PC-9 (cell line): ENCODE results near the gene SH3TC1. TPM values are rescaled to one million over a fixed set of nuclear protein-coding genes. Genes with fewer than 3 reads are reported as not detected.

Source experiments
- BruUV-seq: library from RNA; stranded (reverse); fragments of 400-500 nt; replicated peaks from 2 replicates; lab custom pipeline; 2021; lab: Mats Ljungman, UMichigan
- CTCF ChIA-PET: fragments of 300-600 bp; sonication (Branson Sonifier 250); formaldehyde crosslinking; loops from one replicate; lab custom pipeline; 2022; ENCODE audit warnings: antibody characterized with exemption; lab: Charles Lee
- POLR2A ChIA-PET: fragments of 300-600 bp; sonication (Branson Sonifier 250); formaldehyde crosslinking; loops from one replicate; lab custom pipeline; 2022; ENCODE audit warnings: antibody characterized with exemption; ENCODE audit not compliant: unreplicated experiment; lab: Charles Lee
- DNase-seq, 2 experiments: peaks; one replicate each; pipeline versions ENCODE4 v3.0.0 to v3.0.0-alpha.2; 2015 to 2022; ENCODE audit warnings: mixed read lengths in 1 of 2
- H2AFZ ChIP-seq: fragments of 200-600 bp; sonication (generic); 2 replicates; pipeline ENCODE4 v1.8.1; 2017; ENCODE audit warnings: antibody characterized with exemption
- H3F3A ChIP-seq: fragments of 200-600 bp; sonication (generic); 2 replicates; pipeline ENCODE4 v1.8.1; 2017; ENCODE audit warnings: antibody characterized with exemption, mild to moderate bottlenecking, low read depth; ENCODE audit not compliant: insufficient read depth
- H3K27ac ChIP-seq: fragments of 200-600 bp; sonication (generic); 2 replicates; pipeline ENCODE4 v1.6.1; 2016; ENCODE audit warnings: mixed run types
- H3K27me3 ChIP-seq: fragments of 200-600 bp; sonication (generic); 2 replicates; pipeline ENCODE4 v1.6.1; 2016; ENCODE audit warnings: low read depth, mixed run types; ENCODE audit not compliant: insufficient read depth
- H3K36me3 ChIP-seq: fragments of 200-600 bp; sonication (generic); 2 replicates; pipeline ENCODE4 v1.6.1; 2016; ENCODE audit warnings: low read depth, mixed run types
- H3K4me1 ChIP-seq: fragments of 200-600 bp; sonication (generic); replicated peaks from 2 replicates; pipeline ENCODE4 v1.6.1; 2016; ENCODE audit warnings: mixed run types; ENCODE audit not compliant: insufficient read depth
- H3K4me2 ChIP-seq: fragments of 200-600 bp; sonication (generic); 2 replicates; pipeline ENCODE4 v1.6.1; 2017; ENCODE audit warnings: mixed run types
- H3K4me3 ChIP-seq: fragments of 200-600 bp; sonication (generic); 2 replicates; pipeline ENCODE4 v1.6.1; 2016; ENCODE audit warnings: mixed run types
- H3K79me2 ChIP-seq: fragments of 200-600 bp; sonication (generic); 2 replicates; pipeline ENCODE4 v1.6.1; 2017; ENCODE audit warnings: low read depth, mixed run types
- H3K9me2 ChIP-seq: fragments of 200-600 bp; sonication (generic); 2 replicates; pipeline ENCODE4 v1.8.1; 2017; ENCODE audit warnings: mild to moderate bottlenecking; ENCODE audit not compliant: insufficient read depth
- H3K9me3 ChIP-seq: fragments of 200-600 bp; sonication (generic); 2 replicates; pipeline ENCODE4 v1.8.1; 2016; ENCODE audit warnings: low read depth; ENCODE audit not compliant: insufficient read depth
- H4K20me1 ChIP-seq: fragments of 200-600 bp; sonication (generic); 2 replicates; pipeline ENCODE4 v1.8.1; 2017; ENCODE audit not compliant: insufficient read depth
- CTCF ChIP-seq: fragments of 200-600 bp; sonication (generic); conservative IDR thresholded peaks from 2 replicates; pipeline ENCODE4 v1.6.1; 2017; ENCODE audit warnings: mixed run types, antibody characterized with exemption, mild to moderate bottlenecking, moderate library complexity
- EZH2 ChIP-seq: fragments of 200-600 bp; sonication (generic); IDR thresholded peaks from 2 replicates; pipeline ENCODE4 v1.8.0; 2017; ENCODE audit warnings: antibody characterized with exemption, low read depth
- intact Hi-C: fragments of 100-400 bp; cut with micrococcal nuclease; formaldehyde crosslinking; loops from one replicate; pipeline ENCODE4 v1.10.0; 2022; ENCODE audit not compliant: unreplicated experiment
- total RNA-seq: library from RNA; stranded (reverse); gene quantifications from 2 replicates; pipeline ENCODE4 v1.2.3, GENCODE V29; 2021

The SH3TC1 gene
- total RNA-seq, 1 experiment from 2014 or later, result 5.2 TPM

DNA sequence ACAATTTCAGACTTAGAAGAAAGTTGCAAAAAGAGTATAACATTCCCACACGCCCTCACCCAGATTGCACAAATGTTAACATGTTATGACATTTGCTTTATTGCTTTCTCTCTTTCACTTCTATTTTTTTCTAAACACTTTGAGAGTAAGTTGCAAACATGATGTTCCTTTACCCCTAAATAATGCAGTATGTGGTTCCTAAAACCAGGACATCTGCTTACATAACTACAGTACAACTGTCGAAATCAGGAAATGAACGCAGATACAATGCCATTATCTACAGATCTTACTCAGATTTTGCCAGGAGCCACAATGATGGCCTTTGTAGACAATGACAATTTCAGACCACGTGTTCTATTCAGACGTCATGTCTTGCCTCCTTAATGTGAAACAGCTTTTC is 22.4 kb downstream of the SH3TC1 start:
- no peak overlapping the region for H3K4me3 ChIP-seq
- peaks cover 5% of the 10 kb centered on the region; the same call in 1 of the 2 replicates for H3F3A ChIP-seq
- no peaks in the 10 kb centered on the region for H3K9me3 ChIP-seq
- H3K4me2 ChIP-seq, result no peak overlapping the region
- CTCF ChIA-PET, result no interaction called here
- no peak for TF ChIP-seq EZH2
- H3K27me3 ChIP-seq, result no peaks in the 10 kb centered on the region
- POLR2A ChIA-PET, result interaction anchor here (0.6 kb wide), 2 partner anchors 15 to 379 kb away, joined by 3 read pairs; no protein-coding TSS in a partner anchor
- H3K79me2 ChIP-seq, result no peaks in the 10 kb centered on the region
- intact Hi-C loops, result no loop called here
- H3K4me1 ChIP-seq, result peaks cover 9% of the 10 kb centered on the region; the same call in 1 of the 2 replicates
- H3K36me3 ChIP-seq, result no peaks in the 10 kb centered on the region
- peak in 1 of 2 experiments; percentile 53 for DNase-seq
- no TSS peak for BruUV-seq
- H3K9me2 ChIP-seq, result no peaks in the 10 kb centered on the region
- no peaks in the 10 kb centered on the region for H4K20me1 ChIP-seq
- no peak overlapping the region for H2AFZ ChIP-seq
- H3K27ac ChIP-seq, result no peak overlapping the region

DNA sequence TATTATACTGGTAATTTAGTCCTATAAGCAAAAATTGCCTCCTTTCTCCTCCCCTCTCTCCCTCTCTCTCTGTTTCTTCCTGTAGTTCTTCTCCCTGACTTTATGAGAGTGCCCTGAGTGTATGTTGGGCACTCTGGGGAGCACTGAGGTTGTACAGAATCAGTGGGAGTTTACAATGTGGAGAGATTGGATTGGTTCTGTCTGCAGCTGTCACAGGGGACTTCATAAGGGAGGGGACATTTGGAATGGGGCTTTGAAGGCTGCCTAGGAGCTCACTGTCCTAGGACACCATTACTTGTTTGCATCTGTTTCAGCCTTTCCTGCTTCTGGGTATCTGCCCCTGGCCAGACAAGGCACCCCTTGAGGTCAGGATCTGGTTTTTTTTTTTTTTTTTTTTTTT is 22.9 kb downstream of the SH3TC1 start:
- Histone ChIP-seq H2AFZ (no peak overlapping the region), H3K4me1 (peaks cover 9% of the 10 kb centered on the region; the same call in 1 of the 2 replicates), H3K36me3 (no peaks in the 10 kb centered on the region), H3K79me2 (no peaks in the 10 kb centered on the region), H3K27me3 (no peaks in the 10 kb centered on the region), H3K27ac (no peak overlapping the region), H4K20me1 (no peaks in the 10 kb centered on the region), H3K4me2 (no peak overlapping the region), H3K9me3 (no peaks in the 10 kb centered on the region), H3K9me2 (no peaks in the 10 kb centered on the region), H3K4me3 (no peak overlapping the region), H3F3A (peaks cover 5% of the 10 kb centered on the region; the same call in 1 of the 2 replicates)
- ChIA-PET POLR2A (interaction anchor here (0.6 kb wide), 2 partner anchors 14 to 379 kb away, joined by 3 read pairs; no protein-coding TSS in a partner anchor), CTCF (no interaction called here)
- no TSS peak for BruUV-seq
- DNase-seq, result no peak
- intact Hi-C loops, result no loop called here
- TF ChIP-seq EZH2 (no peak), CTCF (no peak)

DNA sequence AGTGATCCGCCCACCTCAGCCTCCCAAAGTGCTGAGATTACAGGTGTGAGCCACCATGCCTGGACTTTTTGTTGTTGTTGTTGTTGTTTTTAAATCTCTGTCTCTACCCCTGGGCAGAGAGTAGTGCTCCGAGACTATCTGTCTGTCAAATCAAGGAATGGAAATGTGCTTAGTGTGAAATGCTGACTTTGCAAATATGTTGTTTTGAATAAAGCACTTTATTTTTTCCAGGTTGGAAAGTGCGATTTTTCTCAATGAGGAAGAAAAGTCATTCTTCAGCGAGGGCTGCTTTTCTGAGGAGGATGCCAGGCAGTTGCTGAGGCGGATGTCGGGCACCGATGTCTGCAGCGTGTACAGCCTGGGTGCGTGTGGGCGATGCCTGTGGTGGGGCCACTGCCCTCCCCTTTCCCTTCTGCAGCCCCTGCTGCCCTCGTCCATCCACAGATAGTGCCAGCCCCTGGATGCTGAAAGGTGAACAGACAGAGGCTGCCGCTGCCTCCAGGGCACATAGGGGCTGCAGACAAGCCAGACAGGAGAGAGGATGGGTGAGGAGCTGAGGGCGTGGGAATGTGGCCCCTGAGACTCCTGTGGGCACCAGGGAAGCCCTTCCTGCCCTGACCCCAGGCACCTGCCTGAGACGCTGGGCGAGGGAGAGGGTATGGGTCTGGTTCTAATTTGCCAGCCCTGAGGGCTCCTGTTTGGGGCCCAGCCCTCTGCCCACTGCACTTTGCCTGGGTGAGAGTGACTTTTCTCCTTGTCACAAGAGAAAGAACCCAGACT is 23.7 kb downstream of the SH3TC1 start:
- POLR2A ChIA-PET, result no interaction called here
- Histone ChIP-seq H3K79me2 (no peaks in the 10 kb centered on the region), H3K4me2 (no peak overlapping the region), H3F3A (peaks cover 5% of the 10 kb centered on the region; the same call in 1 of the 2 replicates), H3K4me3 (no peak overlapping the region), H3K27ac (no peak overlapping the region), H3K9me3 (no peaks in the 10 kb centered on the region), H4K20me1 (no peaks in the 10 kb centered on the region), H3K4me1 (peaks cover 9% of the 10 kb centered on the region), H2AFZ (no peak overlapping the region), H3K36me3 (no peaks in the 10 kb centered on the region), H3K9me2 (no peaks in the 10 kb centered on the region), H3K27me3 (no peaks in the 10 kb centered on the region)
- BruUV-seq, result no TSS peak
- DNase-seq, result no peak
- TF ChIP-seq EZH2, result no peak
- TF ChIP-seq CTCF, result no peak
- CTCF ChIA-PET, result no interaction called here
- intact Hi-C loops, result no loop called here
